ENCODE data around the gene SSBP3.

GRCh38 chr1:54335755-54336108 lies 70.5 kb downstream of the SSBP3 start:
- TF ChIP-seq POLR2AphosphoS5 (IDR thresholded peaks at IDR 0.05; ENCODE audit: low read depth, low read length) (no peak), TAF1 (IDR thresholded peaks at IDR 0.05; ENCODE audit: borderline replicate concordance, insufficient read depth, low read length) (no peak), SIN3A (IDR thresholded peaks at IDR 0.05; ENCODE audit: borderline replicate concordance, insufficient read depth, low read length) (no peak), REST (IDR thresholded peaks at IDR 0.05; ENCODE audit: insufficient read depth in 1 of 2, low read depth in 2 of 2, low read length in 2 of 2) (peak in 1 of 2 experiments; percentile 65; a peak in 1 of 4 replicates)

Data from PFSK-1 (cell line).